NK-92 treated with Interleukin-12 subunit alpha and Interleukin-12 subunit beta, amount 100 ng/mL, for 24 hours (cell line): ENCODE data around the gene COMMD1.

Experiments used
- DNase-seq: peaks from one replicate; lab custom pipeline; 2025; lab: John Stamatoyannopoulos, UW

Gene COMMD1

DNA sequence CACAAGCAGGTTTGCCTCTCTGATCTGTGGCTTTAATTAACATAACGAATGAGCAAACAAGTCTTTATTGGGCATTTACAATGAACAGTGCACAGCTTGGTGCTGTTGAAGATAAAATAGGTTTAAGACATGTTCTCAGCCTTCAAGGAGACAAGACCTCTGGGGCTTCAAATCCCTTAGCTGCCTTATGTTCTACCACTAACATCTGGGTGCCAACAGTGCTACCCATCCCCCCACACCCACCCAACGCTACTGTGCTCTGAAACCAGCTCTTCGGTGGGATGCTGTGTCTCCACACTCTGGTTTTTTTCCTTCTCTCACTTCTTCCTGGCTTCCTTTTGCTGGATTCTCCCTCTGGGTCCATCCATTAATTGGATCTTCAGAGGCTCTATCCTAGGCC is 276.4 kb downstream of the COMMD1 start:
- no peak for DNase-seq

DNA sequence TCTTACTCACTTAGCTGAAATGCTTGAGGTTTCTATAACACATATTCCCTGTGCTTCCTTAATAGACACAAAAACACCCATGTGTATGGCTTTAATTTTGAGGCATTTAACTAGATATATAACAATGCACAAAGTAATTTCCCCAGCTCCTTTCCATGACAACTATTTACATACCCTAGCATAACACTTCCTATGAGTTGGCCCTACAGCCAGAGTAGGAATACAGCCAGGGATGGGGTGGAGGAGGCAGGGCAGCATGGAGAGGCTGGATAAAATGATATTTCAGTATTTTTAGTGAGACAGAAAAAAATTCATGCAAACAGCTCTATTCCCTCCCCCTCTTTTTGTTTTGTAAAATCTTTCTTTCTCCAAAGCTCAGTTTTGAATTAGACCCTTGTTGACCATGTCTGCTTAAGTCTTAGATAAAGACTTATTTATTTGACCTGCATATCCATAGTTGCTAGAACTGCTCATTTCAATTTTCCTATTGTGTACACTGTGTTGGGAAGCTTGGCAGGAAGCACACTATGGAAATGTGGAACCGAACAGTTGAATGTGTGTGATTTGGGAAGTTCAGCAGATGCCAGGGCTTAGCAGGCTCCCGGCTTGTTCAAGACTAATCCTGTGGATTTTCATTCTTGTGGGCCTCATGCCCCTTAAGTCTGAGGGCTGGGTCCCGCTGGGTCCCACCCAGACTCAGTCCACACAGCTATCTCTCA is 279.2 kb downstream of the COMMD1 start:
- no peak for DNase-seq
